BJ (cell line): ENCODE data around the gene LUZP1. TPM values are rescaled to one million over a fixed set of nuclear protein-coding genes. Genes with fewer than 3 reads are reported as not detected.

Source experiments
- CTCF ChIA-PET: fragments of 350-600 bp; formaldehyde crosslinking; extraction: SDS; loops from one replicate; lab custom pipeline; 2021; ENCODE audit warnings: antibody characterized with exemption, inconsistent platforms; lab: Yijun Ruan, JAX
- POLR2A ChIA-PET: fragments of 300-600 bp; sonication (Branson Sonifier 250); formaldehyde crosslinking; extraction: SDS; loops from one replicate; lab custom pipeline; 2021; ENCODE audit warnings: antibody characterized with exemption; lab: Charles Lee
- DNase-seq: peaks from one replicate; pipeline ENCODE4 v3.0.0-alpha.2; 2011; ENCODE audit warnings: low read depth
- H3K27me3 ChIP-seq: 2 replicates; pipeline ENCODE4 v1.6.0; 2011; ENCODE audit warnings: low read length; ENCODE audit not compliant: control insufficient read depth, insufficient read depth
- H3K36me3 ChIP-seq: 2 replicates; pipeline ENCODE4 v1.5.1; 2011; ENCODE audit warnings: low read length; ENCODE audit not compliant: control insufficient read depth, insufficient read depth
- H3K4me3 ChIP-seq: 2 replicates; pipeline ENCODE4 v1.5.1; 2011; ENCODE audit warnings: low read depth, mild to moderate bottlenecking, control low read depth, low read length
- polyA plus RNA-seq: library from polyadenylated mRNA; depleted of rRNA; stranded (reverse); fragments of >200 nt; gene quantifications from 2 replicates; pipeline ENCODE4 v1.2.3, GENCODE V29; 2011
- TF ChIP-seq, protein P1 (sequence below): IDR thresholded peaks from 2 replicates; pipeline ENCODE4 v1.5.1; 2011; ENCODE audit warnings: low read depth, mild to moderate bottlenecking, control low read depth, inconsistent platforms, low read length, moderate library complexity; ENCODE audit not compliant: insufficient read depth

Gene LUZP1
- polyA plus RNA-seq, 1 experiment, result 22.0 TPM

DNA sequence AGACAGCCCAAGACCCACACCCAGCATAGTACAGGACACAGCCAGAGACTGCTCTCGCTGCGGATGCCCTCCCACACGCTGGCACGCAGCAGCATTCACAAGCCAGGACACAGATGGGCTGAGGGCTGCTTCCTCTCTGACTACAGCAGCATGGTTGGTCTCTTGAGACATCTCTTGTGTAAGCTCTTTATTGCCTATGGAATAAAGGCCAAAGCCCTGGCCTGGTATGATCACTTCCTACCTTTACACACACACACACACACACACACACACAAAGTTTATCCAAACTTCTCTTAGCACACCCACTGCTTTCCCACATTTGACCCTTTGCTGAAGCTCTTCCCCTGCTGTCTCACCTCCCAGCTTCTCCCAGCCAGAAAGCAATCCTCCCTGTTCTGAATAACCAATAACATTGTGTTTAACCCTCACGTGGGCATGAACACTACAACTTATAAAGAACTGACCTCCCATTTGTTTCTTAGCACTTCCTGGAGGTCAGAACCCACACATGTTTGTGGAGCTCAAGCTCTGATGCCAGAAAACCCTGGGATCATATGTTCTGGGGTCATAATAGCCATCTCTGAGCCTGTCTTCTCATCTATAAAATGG is 1.2 kb upstream of the LUZP1 start:
- ChIA-PET POLR2A (no interaction called here), CTCF (interaction anchor here (0.8 to 4.1 kb wide), 4 partner anchors 9 to 76 kb away, joined by 4 to 25 read pairs (median 5); no protein-coding TSS in a partner anchor)
- no peak for DNase-seq
- TF ChIP-seq, protein P1, sequence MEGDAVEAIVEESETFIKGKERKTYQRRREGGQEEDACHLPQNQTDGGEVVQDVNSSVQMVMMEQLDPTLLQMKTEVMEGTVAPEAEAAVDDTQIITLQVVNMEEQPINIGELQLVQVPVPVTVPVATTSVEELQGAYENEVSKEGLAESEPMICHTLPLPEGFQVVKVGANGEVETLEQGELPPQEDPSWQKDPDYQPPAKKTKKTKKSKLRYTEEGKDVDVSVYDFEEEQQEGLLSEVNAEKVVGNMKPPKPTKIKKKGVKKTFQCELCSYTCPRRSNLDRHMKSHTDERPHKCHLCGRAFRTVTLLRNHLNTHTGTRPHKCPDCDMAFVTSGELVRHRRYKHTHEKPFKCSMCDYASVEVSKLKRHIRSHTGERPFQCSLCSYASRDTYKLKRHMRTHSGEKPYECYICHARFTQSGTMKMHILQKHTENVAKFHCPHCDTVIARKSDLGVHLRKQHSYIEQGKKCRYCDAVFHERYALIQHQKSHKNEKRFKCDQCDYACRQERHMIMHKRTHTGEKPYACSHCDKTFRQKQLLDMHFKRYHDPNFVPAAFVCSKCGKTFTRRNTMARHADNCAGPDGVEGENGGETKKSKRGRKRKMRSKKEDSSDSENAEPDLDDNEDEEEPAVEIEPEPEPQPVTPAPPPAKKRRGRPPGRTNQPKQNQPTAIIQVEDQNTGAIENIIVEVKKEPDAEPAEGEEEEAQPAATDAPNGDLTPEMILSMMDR, result no peak
- Histone ChIP-seq H3K36me3 (no peaks in the 10 kb centered on the region), H3K27me3 (no peaks in the 10 kb centered on the region), H3K4me3 (no peak overlapping the region)

DNA sequence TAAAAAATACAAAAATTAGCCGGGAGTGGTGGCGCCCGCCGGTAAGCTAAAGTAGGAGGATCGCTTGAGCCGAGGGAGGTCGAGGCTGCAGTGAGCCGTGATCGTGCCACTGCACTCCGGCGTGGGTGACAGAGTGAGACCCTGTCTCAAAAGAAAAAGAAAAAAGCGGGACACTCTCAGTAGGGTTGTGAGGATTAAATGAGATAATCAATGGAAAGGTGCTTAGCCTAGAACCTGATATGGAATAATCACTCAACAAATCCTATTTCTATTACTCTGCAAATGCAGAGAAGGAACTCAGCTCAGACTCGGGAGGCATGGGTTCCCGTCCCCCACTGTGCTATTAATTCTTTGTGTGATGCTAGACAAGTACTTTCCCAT is 529 bp upstream of the LUZP1 start:
- TF ChIP-seq, protein P1, result no peak
- no peaks in the 10 kb centered on the region for H3K36me3 ChIP-seq
- H3K4me3 ChIP-seq, result no peak overlapping the region; the same call in 1 of the 2 replicates
- H3K27me3 ChIP-seq, result no peaks in the 10 kb centered on the region
- DNase-seq, result no peak
- ChIA-PET CTCF (interaction anchor here (1.5 to 4.1 kb wide), 3 partner anchors 9 to 42 kb away, joined by 4 to 25 read pairs (median 4); no protein-coding TSS in a partner anchor), POLR2A (interaction anchor here (0.7 kb wide), 1 partner anchor 10 kb away, joined by 8 read pairs; no protein-coding TSS in a partner anchor)

GRCh38 chr1:23168079-23168444 is 594 bp downstream of the LUZP1 start:
- Histone ChIP-seq H3K4me3 (peak overlapping the region; percentile 81), H3K27me3 (no peaks in the 10 kb centered on the region), H3K36me3 (no peaks in the 10 kb centered on the region)
- POLR2A ChIA-PET, result no interaction called here
- no peak for DNase-seq
- CTCF ChIA-PET, result interaction anchor here (0.8 to 4.1 kb wide), 5 partner anchors 9 to 68 kb away, joined by 4 to 25 read pairs (median 10); no protein-coding TSS in a partner anchor
- TF ChIP-seq, protein P1, result no peak

GRCh38 chr1:23167353-23168078 is 1.1 kb downstream of the LUZP1 start:
- CTCF ChIA-PET, result interaction anchor here (0.8 to 2.3 kb wide), 5 partner anchors 9 to 67 kb away, joined by 3 to 13 read pairs (median 4); no protein-coding TSS in a partner anchor
- POLR2A ChIA-PET, result no interaction called here
- TF ChIP-seq, protein P1, result no peak
- DNase-seq, result no peak
- H3K4me3 ChIP-seq, result peak overlapping the region; percentile 81
- no peaks in the 10 kb centered on the region for H3K36me3 ChIP-seq
- no peaks in the 10 kb centered on the region for H3K27me3 ChIP-seq

DNA sequence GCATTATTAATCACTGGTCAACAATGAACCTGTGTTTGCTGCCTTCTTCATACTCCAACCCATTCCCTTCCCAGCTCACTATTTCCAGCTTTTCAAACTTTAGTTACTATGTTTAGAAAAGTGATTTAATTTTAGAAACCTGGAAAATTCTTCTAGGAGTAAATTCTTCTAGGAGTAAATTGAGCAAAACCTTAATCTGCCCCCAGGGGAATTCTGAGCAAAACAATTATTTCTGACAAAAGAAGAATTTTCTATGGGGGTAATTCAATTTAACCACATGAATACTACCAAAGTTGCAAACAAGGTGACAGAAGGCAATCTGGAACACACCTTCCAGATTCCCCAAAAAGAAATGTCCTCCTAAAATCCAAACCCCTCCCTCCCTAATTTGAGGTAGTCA is 1.8 kb downstream of the LUZP1 start:
- TF ChIP-seq, protein P1, result no peak
- no peaks in the 10 kb centered on the region for H3K27me3 ChIP-seq
- DNase-seq, result no peak
- CTCF ChIA-PET, result interaction anchor here (1.3 to 2.3 kb wide), 4 partner anchors 10 to 66 kb away, joined by 3 to 13 read pairs (median 7); no protein-coding TSS in a partner anchor
- H3K36me3 ChIP-seq, result no peaks in the 10 kb centered on the region
- H3K4me3 ChIP-seq, result peak overlapping the region; percentile 81
- POLR2A ChIA-PET, result no interaction called here
